ENCODE measurements around the gene B4GALT1.
"Not testable (repeated sequence)": the region's sequence is repeated elsewhere in the genome, so short reads cannot be mapped to it uniquely, and the experiment has no call there.

B4GALT1 gene

DNA sequence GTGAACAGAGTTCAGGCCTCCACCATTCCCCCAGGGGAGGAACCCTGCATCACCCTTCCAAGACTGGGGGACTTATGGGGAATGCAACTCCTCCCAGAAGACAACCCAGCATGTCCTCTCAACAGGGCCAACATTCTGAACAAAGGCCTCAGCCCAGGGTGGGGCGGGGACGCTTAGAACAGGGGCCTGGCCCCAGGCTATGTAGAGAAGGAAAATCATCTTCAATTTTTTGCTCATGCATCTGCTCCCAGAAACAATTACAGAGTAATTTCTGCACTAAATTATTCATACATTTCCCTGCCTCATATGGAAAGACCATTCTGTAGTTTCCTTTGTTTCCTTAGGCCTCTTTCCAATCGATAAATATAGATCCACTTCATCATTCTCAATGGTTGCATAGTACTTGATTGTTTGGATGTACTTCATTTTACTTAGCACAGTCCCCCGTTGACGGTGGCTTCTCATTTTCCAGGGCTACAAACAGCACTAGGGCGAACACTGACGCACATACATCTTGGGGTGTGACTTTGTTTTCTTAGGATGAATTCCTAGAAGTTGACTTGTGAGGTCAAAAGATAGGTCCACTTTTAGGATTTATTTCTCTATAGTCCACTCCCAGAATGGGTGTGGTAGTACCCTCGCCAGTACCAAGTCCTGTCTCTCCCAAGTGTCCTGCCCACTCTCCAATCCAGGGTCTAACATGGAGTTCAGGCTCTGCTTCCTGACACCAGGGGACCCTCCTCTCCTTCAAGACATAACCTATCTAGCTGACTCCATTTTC lies 63.4 kb downstream of the B4GALT1 start:
- DNase-seq (ENCODE audit: low read depth in 2 of 2) = no peak

DNA sequence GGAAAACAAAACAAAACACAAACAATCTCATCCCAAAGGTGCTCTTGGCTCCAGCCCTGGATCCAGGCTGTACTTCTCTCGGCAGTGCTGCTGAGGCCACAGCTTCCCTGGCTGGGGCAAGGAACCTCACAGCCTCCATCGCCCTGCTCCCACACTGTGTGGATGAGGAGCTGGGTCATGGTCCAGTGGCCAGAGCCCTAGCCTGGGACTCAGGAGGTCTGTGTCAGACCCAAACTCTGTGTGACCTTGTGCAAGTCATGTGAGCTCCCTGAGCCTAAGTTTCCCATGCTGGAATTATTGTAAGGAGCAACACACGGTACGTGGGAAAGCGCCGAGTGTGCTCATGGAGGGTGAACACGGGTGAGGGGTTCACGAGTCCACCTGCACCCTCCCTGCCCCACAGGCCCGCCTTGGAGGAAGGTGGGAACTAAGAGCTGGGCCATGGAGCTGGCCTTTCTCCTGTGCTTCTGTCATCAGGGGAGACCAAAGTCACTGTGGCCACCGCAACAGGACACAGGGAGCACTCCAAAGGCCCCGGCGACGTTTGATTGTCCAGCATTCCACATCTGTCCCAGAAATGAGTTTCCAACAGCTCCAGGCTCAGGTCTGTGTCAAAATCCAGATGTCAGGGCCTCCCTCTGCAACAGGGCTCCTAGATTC lies 64.5 kb downstream of the B4GALT1 start:
- no peak for DNase-seq (ENCODE audit: low read depth in 2 of 2)

DNA sequence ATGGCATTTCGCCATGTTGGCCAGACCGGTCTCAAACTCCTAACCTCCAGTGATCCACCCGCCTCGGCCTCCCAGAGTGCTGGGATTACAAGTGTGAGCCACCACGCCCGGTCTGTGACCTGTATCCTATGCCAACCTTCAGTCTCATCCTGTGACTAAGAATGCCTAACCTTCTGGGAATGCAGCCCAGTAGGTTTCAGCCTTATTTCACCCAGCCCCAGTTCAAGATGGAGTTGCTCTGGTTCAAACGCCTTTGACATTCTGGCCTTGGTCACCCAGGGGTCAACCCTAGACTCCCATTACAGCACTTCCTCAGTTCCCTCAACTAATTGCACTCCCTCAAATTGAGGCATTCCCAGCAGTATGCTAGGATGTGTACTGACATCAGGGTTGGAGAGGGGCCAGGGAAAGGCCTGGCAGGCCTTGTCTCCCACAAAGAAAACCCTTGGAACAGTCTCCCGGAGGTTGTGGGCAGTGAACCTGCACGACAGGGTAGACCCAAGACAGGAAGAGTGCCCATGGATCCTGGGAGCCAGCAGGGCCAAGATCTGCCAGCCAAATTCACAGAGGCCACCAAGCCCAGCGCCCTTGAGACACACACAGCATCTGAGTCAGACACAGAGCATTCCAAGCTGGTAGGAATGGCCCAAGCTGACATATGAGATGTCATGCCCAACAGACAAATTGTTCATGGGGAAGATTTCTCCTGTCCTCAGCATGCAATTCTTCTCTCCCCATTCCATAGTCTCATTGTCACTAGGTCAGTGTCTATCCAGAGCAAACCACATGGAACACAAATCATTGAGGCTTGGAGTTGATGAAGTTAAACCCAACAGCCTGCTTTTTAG lies 65.8 kb downstream of the B4GALT1 start:
- DNase-seq (ENCODE audit: low read depth in 2 of 2) = no peak

DNA sequence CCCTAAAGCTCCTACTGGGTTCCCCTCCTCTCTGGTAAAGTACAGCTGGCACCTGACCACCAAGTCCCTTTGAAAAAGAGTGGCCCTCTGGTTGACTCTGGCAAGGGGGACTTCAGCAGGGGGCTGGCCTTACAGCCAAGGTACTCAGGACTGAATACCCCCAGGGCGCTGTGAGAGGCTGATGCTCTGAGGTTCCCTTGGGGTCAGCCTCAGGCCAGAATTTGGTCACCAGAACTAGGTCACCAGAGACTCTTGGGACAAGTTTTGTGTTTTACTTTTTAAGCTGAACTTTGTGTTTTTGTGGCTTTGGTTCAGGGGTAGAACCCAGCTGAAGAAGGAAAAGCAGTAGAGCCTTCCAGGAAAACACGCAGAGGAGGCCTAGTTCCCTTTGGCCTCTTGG lies 67.4 kb downstream of the B4GALT1 start:
- DNase-seq (ENCODE audit: low read depth in 2 of 2) = no peak

DNA sequence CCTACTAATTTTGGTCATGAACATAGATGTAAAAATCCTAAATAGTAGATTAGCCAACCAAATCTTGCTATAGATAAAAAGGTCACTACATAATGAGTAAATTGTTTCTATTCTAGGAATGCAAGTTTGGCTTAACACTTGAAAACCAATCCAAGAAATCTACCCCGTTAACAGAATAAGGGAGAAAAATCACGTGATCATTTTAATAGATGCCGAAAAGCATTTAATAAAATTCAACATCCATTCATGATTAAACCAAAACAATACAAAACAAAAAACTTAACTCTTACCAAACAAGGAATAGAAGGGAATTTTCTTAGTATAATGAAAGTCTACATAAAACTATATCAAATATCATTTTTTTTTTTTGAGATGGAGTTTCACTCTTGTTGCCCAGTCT lies 69.9 kb downstream of the B4GALT1 start:
- no peak for DNase-seq (ENCODE audit: low read depth in 2 of 2)

DNA sequence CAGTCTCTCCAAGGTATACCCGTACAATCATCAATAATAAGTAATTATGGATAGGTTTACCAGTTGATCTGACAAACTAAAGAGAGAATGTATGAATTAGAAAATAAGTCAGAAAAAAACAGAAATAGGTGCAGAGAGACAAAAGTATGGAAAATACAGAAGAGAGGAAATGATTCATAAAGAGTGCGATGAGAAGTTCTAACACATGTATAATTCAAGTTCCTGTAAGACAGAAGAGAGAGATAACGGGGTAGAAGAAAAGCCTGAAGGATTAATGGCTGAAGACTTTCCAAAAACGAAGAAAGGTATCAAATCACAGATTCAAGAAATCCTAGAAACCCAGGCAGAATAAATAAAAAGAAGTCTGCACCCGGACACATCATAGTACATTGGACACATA lies 74.5 kb downstream of the B4GALT1 start:
- no peak for DNase-seq (ENCODE audit: low read depth in 2 of 2)

DNA sequence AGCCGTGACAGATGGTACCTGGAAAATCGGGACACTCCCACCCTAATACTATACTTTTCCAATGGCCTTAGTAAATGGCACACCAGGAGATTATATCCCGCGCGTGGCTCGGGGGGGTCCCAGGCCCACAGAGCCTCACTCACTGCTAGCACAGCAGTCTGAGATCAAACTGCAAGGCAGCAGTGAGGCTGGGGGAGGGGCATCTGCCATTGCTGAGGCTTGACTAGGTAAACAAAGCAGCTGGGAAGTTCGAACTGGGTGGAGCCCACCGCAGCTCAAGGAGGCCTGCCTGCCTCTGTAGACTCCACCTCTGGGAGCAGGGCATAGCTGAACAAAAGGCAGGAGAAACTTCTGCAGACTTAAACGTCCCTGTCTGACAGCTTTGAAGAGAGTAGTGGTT lies 81.5 kb downstream of the B4GALT1 start:
- not testable (repeated sequence) for DNase-seq (ENCODE audit: low read depth in 2 of 2)

DNA sequence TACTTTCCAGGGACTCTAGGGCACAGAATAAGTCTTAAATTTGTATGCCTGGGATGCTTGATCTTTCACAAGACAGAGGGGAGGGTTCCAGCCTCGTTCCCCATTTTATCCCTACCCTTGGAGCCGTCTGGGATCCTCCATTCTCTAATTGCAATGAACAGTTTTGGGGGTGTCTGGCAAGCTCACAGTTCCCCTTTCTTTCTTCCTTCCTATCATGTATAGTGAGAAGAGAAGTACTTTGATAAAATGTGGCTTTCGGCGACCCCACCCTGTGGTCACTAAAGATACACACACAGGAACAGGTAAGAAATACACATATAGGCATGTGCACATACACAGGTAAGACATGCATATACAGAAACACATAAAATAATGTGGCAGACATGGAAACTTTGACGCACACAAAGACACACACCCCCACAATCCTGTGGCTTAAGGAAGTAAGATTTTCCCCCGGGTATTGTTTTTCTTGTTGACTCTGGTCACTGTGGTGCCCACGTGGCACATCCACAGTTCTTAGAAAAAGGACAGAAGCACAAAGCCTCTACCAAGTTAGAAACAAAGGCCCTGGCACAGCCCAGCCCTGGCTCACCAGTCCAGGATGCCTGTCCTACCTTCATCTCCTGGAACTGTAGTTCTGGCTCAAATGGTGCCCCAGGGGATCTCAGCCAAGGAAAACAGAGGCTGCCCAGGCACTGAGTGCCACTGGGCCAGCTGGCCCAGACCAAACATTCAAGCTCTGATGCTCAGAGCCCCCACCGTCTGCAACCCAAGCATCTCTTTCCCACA lies 84.4 kb downstream of the B4GALT1 start:
- no peak for DNase-seq (ENCODE audit: low read depth in 2 of 2)

DNA sequence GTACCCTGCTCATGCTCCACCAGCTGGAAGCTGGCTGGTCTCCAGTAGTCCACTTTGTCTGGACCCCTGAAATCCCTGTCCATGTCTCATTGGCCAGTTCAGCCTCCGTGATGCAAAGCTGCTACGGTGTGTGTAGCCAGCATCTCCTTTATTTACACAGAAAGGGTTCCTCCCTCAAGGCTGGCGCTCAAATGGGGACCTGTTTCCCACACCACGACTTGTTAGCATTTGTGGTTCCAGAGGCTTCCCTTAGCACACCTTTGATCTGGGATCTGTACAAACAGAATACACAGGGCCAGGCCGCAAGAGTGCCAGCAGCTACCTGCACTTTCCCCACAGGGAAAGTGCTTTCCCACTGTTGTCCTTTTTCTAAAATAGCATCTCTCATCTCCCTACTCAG lies 85.0 kb downstream of the B4GALT1 start:
- no peak for DNase-seq (ENCODE audit: low read depth in 2 of 2)

DNA sequence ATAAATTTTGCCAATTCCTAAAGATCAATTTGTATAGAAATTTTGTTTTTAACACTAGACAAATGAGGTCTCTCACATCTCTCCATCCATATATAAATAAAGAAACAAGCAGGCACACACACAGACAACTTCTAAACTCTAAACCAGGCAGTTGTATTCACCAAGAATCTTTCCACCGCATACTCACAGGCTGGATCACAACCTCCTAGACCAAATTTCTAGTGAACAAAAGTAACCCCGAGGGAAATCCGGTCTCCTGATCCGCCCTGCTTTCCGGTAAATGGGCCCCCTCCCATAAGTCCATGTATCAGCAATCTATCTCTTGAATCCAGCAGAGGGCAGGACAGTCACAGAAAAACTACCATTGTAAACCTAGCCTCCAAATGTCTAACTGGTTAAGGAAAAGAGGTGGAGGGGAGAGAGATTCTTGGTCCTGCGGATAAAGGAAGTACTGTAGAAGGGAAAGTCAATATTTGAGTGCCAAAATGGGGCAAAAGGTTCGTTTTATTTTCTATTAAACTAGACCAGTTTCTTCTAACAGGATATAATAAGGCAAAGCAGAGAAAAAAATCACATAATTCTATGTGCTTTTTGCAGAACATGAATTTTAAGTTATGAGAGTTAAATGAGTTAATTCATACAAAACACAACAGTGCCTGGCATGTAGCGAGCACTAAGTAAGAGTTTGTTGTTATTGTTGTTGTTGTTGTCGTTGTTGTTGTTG lies 85.8 kb downstream of the B4GALT1 start:
- DNase-seq (ENCODE audit: low read depth in 2 of 2) = peak in 1 of 2 donors; percentile 44

DNA sequence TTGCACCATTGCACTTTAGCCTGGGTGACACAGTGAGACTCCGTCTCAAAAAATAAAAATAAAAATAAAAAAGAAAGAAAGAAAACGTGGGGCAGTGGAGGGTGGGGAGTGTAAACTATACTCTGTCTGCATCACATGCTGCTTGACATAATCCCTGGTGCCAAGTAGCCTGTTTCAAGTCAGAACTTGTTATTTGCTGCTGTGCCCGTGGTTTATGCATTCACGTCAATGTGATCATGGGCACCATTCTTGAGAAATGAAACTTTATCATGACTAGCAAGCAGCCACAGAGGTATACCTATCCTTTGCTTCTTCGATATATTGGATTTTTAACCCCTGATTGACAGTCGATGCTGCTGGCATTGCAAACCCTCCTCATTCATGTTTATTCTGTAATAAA lies 86.6 kb downstream of the B4GALT1 start:
- DNase-seq (ENCODE audit: low read depth in 2 of 2) = no peak

DNA sequence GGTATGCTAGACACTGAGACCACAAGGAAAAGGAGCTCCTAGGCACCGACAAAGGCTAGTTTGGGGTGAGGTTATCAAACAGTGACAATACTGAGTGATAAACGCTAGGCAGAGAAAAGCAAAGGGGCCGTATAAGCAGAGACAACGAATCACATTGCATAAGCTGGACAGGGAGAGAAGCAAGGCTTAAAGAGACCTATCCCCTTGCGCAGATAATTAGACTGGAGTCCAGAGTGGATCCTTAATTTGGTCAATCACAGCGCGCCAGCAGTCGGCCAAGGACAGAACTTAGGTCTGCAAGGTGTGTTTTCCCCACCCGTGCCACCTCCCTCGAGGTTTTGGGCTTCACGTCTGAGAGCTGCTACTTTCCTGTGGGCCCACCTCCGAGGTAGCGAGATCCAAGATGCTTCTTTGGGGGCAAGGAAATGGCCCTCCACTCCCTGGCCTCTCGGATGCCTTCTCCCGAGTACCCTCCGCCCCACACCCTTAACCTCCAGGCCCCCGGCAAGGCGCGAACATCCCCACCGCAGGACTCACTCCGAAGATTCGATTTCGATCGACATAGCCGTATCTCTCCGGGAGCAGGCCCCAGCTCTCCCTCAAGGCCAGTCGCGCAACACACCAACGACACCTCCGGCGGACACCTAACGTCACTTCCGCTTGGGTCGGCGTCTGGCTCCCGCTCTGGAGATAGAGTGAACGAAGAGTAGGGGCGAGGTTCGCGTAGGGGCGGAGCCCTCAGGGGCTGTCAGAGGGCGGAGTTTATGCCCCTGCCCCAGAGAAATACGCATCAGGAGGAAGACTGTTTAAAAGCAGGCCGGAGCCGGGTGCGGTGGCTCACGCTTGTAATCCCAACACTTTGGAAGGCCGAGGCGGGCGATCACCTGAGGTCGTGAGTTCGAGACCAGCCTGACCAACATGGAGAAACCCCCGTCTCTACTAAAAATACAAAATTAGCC lies 90.8 kb downstream of the B4GALT1 start, which contains the start of gene SMU1:
TSS of gene SMU1 (minus strand) at position 629 of the 959 bp plus-strand sequence. CDS start at position 563, 66 bp downstream.
- DNase-seq (ENCODE audit: low read depth in 2 of 2) = peak; percentile 87 to 93

DNA sequence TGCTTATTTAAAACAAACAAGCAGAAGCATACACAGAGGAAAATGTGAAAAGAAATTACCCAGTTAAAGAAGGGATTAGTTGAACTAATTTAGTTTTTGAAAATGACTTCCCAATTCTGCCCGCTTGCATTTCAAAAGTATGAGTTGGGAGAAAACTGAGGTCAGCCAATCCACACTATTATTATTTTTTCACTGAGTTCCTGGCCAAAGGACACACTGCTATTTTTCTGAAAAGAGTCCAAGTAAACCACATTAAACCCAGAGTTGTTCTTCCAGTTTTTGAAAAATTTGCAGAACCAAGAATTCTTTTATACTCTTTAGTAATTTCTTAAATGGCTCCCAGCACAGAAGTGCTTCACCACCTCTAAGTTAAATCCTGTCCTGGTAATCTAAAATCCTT lies 98.1 kb downstream of the B4GALT1 start:
- no peak for DNase-seq (ENCODE audit: low read depth in 2 of 2)

DNA sequence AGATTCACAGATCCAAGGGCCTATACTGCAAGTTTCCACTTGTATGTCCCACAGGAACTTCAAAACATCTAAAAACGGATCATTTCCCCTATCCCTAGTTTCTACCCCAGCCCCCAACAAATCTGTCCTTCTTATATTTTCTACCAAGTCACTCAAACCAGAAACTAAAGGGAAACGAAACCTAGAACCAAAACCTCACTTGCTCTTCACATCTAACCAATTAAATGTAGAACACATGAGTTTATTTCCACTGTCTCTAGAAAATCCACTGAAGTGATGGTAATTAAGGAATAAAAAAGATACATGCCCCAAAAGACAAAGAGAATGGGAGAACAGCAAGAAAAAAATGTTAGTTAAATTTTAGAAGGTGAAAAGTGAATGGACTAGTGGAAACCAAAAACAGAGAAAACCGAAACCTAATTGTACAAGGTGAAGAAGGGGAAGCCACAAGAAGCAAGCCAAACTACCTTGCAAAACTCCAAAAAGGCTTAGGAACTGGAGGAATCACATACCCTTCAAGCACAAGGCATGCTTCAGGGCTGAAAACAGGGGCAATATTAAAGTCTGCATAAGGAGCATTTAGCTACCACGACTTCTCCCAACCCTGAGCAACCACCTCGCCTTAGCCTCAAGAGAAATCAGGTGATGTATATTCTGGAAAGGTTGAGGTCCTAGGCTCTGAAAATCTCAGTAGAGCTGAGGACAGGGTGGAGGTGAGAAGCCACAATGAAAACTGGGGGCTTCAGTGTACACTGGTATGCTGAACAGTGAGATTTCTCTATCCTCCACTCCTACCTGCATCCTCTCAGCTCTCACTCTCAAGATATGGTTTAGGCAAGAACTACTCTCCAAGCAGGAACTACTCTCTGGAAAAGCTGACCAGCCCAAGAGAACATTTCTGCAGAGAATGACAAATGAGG lies 101.7 kb downstream of the B4GALT1 start:
- DNase-seq (ENCODE audit: low read depth in 2 of 2) = no peak

Measured in stimulated activated CD8-positive, alpha-beta memory T cell treated with anti-CD3 and anti-CD28 coated beads, Interleukin-15, amount 100 ng/mL, for 4 hours (primary cell).